NCI-H510A (cell line): ENCODE measurements around the gene ZNF83.
"Not testable (repeated sequence)": the region's sequence is repeated elsewhere in the genome, so short reads cannot be mapped to it uniquely, and the experiment has no call there.

ENCODE experiments used
- DNase-seq: peaks from one replicate; lab custom pipeline; 2025; lab: John Stamatoyannopoulos, UW

Gene ZNF83

GRCh38 chr19:52637718-52638585 is at the start of gene ZNF83:
Gene ZNF83 (minus strand): TSS chr19:52638355.
- DNase-seq: peak; percentile 69

- no peak for DNase-seq
Observed at GRCh38 chr19:52687684-52688083, 49.5 kb upstream of the ZNF83 start.

GRCh38 chr19:52685811-52686210 is 47.7 kb upstream of the ZNF83 start:
- DNase-seq: no peak

- DNase-seq: not testable (repeated sequence)
Observed at GRCh38 chr19:52681216-52681615, 43.1 kb upstream of the ZNF83 start.

GRCh38 chr19:52679598-52679997 is 41.4 kb upstream of the ZNF83 start:
- no peak for DNase-seq

GRCh38 chr19:52675239-52675638 is 37.1 kb upstream of the ZNF83 start:
- not testable (repeated sequence) for DNase-seq

- DNase-seq: no peak
Observed at GRCh38 chr19:52673014-52673413, 34.9 kb upstream of the ZNF83 start.

GRCh38 chr19:52670046-52670445 is 31.9 kb upstream of the ZNF83 start:
- no peak for DNase-seq

- no peak for DNase-seq
Observed at GRCh38 chr19:52669586-52669985, 31.4 kb upstream of the ZNF83 start.

- DNase-seq: no peak
Observed at GRCh38 chr19:52667972-52668371, 29.8 kb upstream of the ZNF83 start.

GRCh38 chr19:52666506-52666905 is 28.4 kb upstream of the ZNF83 start:
- DNase-seq: no peak

GRCh38 chr19:52665529-52665928 is 27.4 kb upstream of the ZNF83 start:
- DNase-seq: no peak

- DNase-seq: no peak
Observed at GRCh38 chr19:52665027-52665426, 26.9 kb upstream of the ZNF83 start.

- DNase-seq: no peak
Observed at GRCh38 chr19:52664461-52664860, 26.3 kb upstream of the ZNF83 start.

GRCh38 chr19:52662631-52663030 is 24.5 kb upstream of the ZNF83 start:
- no peak for DNase-seq

- no peak for DNase-seq
Observed at GRCh38 chr19:52660981-52661380, 22.8 kb upstream of the ZNF83 start.

- no peak for DNase-seq
Observed at GRCh38 chr19:52659013-52659412, 20.9 kb upstream of the ZNF83 start.

- no peak for DNase-seq
Observed at GRCh38 chr19:52658595-52658994, 20.4 kb upstream of the ZNF83 start.

- no peak for DNase-seq
Observed at GRCh38 chr19:52653161-52653560, 15.0 kb upstream of the ZNF83 start.

- DNase-seq: no peak
Observed at GRCh38 chr19:52651956-52652355, 13.8 kb upstream of the ZNF83 start.

GRCh38 chr19:52648336-52649016 is 10.3 kb upstream of the ZNF83 start:
- no peak for DNase-seq

- no peak for DNase-seq
Observed at GRCh38 chr19:52646571-52647217, 8.5 kb upstream of the ZNF83 start.

- no peak for DNase-seq
Observed at GRCh38 chr19:52640916-52641315, 2.8 kb upstream of the ZNF83 start.
